Stomach (tissue), 4 donors: ENCODE measurements around the gene MISP3.

Source experiments
- EP300 ChIP-seq: sonication (generic); formaldehyde crosslinking; IDR thresholded peaks from one replicate; pipeline ENCODE4 v1.6.1; 2017; ENCODE audit warnings: antibody characterized with exemption
- TF ChIP-seq, protein P1 (sequence below), 7 experiments: fragments of 450-650 bp in 4 of 7; fragments of 200-600 bp in 3 of 7; sonication (generic) in 3 of 7; IDR thresholded peaks; one replicate each; pipeline ENCODE4 v1.5.1; 2016 to 2019; ENCODE audit warnings: antibody characterized with exemption in 7 of 7, control low read depth in 2 of 7, mild to moderate bottlenecking in 1 of 7

- TF ChIP-seq EP300, result no peak
- TF ChIP-seq, protein P1, sequence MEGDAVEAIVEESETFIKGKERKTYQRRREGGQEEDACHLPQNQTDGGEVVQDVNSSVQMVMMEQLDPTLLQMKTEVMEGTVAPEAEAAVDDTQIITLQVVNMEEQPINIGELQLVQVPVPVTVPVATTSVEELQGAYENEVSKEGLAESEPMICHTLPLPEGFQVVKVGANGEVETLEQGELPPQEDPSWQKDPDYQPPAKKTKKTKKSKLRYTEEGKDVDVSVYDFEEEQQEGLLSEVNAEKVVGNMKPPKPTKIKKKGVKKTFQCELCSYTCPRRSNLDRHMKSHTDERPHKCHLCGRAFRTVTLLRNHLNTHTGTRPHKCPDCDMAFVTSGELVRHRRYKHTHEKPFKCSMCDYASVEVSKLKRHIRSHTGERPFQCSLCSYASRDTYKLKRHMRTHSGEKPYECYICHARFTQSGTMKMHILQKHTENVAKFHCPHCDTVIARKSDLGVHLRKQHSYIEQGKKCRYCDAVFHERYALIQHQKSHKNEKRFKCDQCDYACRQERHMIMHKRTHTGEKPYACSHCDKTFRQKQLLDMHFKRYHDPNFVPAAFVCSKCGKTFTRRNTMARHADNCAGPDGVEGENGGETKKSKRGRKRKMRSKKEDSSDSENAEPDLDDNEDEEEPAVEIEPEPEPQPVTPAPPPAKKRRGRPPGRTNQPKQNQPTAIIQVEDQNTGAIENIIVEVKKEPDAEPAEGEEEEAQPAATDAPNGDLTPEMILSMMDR (IDR thresholded peaks at IDR 0.05), result no peak
Observed at GRCh38 chr19:14093117-14093823, 20.7 kb downstream of the MISP3 start.
